Activated CD8-positive, alpha-beta T cell treated with anti-CD3 and anti-CD28 coated beads, Interleukin-2, amount 10 ng/mL, durations not matched to agents 7 days and 5 days (primary cell): ENCODE measurements around the gene ZNRF1. TPM values are rescaled to one million over a fixed set of nuclear protein-coding genes. Genes with fewer than 3 reads are reported as not detected.
A peak's percentile ranks its signal among the peaks of the same experiment; 100 is the strongest.

Experiments used
- ATAC-seq: fragments of 150-1000 bp; cut with Tn5 transposase; one replicate; pipeline ENCODE4 v1.10.0; 2021; ENCODE audit warnings: moderate library complexity
- CTCF ChIA-PET: fragments of 350-600 bp; sonication (Branson Sonifier 250); formaldehyde crosslinking; loops from one replicate; lab custom pipeline; 2021; ENCODE audit warnings: antibody characterized with exemption; lab: Charles Lee
- POLR2A ChIA-PET: fragments of 350-600 bp; sonication (Branson Sonifier 250); formaldehyde crosslinking; loops from one replicate; lab custom pipeline; 2021; ENCODE audit warnings: antibody characterized with exemption; lab: Charles Lee
- DNase-seq: peaks from one replicate; pipeline ENCODE4 v3.0.0-alpha.2; 2020
- H3K27ac Mint-ChIP-seq: one replicate; pipeline ENCODE4 v1.8.0; 2021; ENCODE audit warnings: mild to moderate bottlenecking, mixed read lengths
- H3K27me3 Mint-ChIP-seq: one replicate; pipeline ENCODE4 v1.8.0; 2021; ENCODE audit warnings: low read depth, mixed read lengths
- H3K36me3 Mint-ChIP-seq: one replicate; pipeline ENCODE4 v1.8.0; 2021; ENCODE audit warnings: low read depth, mixed read lengths
- H3K4me1 Mint-ChIP-seq: one replicate; pipeline ENCODE4 v1.8.0; 2021; ENCODE audit warnings: low read depth, mixed read lengths
- H3K4me3 Mint-ChIP-seq: one replicate; pipeline ENCODE4 v1.8.0; 2021; ENCODE audit warnings: mild to moderate bottlenecking, mixed read lengths
- H3K9me3 Mint-ChIP-seq: one replicate; pipeline ENCODE4 v1.8.0; 2022; ENCODE audit warnings: mixed read lengths; ENCODE audit not compliant: insufficient read depth
- total RNA-seq, 2 experiments: library from RNA; stranded (reverse); gene quantifications; one replicate each; pipeline ENCODE4 v1.2.3, GENCODE V29; 2021

ZNRF1 gene
- total RNA-seq, 2 experiments from 2014 or later: 8.5 to 11.1 TPM

DNA sequence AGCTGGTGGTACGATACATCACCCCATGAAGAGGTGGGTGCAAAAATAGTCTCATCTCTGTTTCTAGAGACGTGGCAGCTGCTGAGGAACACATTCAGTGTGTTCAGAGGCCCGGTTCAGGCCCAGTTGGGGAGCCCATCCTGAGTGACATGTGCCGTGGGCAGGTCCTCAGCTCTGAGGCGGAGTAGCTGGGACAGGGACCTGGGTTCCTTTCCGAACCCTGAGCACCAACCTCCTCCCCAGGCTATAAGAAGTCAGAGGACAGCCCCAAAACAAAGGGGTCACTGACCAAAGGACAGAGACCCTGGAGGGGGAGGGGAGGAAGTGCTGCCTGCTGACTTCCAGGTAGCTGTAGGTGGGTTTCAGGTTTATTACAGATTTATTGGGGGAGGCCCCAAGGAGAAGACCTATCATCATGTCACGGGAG lies 112.7 kb downstream of the ZNRF1 start:
- peak; percentile 20 for ATAC-seq
- no peak for DNase-seq
- ChIA-PET POLR2A (interaction anchor here (1.1 to 1.4 kb wide), 5 partner anchors 12 to 298 kb away, joined by 3 to 23 read pairs (median 4); partner anchors contain the start of genes WDR59 and ZNRF1), CTCF (interaction anchor here (0.7 to 9.7 kb wide), 39 partner anchors 8 to 444 kb away, joined by 3 to 205 read pairs (median 5); partner anchors contain the start of genes FA2H, MLKL, WDR59 and ZNRF1)
- Mint-ChIP-seq H3K4me3 (no peak overlapping the region), H3K36me3 (no peaks in the 10 kb centered on the region), H3K27me3 (no peaks in the 10 kb centered on the region), H3K4me1 (peaks cover 52% of the 10 kb centered on the region), H3K27ac (peak overlapping the region; percentile 67), H3K9me3 (no peaks in the 10 kb centered on the region)

DNA sequence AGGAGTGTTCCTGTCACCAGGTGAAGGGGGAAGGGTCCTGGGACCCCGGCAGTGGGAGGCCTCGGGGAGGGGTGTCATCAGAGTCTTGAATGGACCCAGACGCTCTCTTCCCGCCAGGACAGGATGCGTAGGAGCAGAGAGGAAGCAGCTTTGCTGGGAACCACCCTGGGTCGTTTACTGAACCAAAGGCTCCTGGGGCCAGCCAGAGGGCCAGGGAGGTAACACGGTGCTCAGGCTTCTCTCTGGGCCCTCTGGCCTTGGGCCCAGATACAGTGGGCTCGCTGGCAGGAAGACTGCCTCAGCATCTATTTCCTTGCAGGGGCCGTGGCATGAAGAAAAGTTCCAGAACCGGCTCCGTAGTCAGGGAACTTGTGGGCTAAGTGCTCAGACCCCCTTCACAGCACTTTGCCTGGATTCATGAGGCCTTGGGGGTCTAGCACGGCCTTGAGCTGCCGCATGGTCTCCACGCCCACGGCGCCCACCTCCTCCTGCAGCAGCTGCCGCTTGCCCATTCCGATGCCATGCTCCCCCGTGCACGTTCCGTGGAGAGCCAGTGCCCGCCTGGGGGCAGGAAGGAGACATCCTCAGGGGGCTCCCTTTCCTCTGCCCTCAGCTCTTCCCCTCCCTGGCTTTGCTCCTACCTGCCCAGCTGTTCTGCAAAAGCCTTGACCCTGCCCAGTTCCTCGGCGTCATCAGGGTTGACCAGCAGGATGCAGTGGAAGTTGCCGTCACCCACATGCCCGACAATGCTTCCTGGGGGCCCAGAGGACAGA lies 113.3 kb downstream of the ZNRF1 start:
- ChIA-PET POLR2A (interaction anchor here (1.3 to 1.4 kb wide), 3 partner anchors 14 to 299 kb away, joined by 3 to 23 read pairs (median 4); partner anchors contain the start of gene ZNRF1), CTCF (interaction anchor here (1.1 to 9.7 kb wide), 29 partner anchors 8 to 445 kb away, joined by 3 to 205 read pairs (median 6); partner anchors contain the start of genes FA2H, MLKL, WDR59 and ZNRF1)
- DNase-seq (no peak), ATAC-seq (no peak)
- Mint-ChIP-seq H3K27me3 (no peaks in the 10 kb centered on the region), H3K9me3 (no peaks in the 10 kb centered on the region), H3K27ac (no peak overlapping the region), H3K36me3 (no peaks in the 10 kb centered on the region), H3K4me1 (peaks cover 45% of the 10 kb centered on the region), H3K4me3 (no peak overlapping the region)

DNA sequence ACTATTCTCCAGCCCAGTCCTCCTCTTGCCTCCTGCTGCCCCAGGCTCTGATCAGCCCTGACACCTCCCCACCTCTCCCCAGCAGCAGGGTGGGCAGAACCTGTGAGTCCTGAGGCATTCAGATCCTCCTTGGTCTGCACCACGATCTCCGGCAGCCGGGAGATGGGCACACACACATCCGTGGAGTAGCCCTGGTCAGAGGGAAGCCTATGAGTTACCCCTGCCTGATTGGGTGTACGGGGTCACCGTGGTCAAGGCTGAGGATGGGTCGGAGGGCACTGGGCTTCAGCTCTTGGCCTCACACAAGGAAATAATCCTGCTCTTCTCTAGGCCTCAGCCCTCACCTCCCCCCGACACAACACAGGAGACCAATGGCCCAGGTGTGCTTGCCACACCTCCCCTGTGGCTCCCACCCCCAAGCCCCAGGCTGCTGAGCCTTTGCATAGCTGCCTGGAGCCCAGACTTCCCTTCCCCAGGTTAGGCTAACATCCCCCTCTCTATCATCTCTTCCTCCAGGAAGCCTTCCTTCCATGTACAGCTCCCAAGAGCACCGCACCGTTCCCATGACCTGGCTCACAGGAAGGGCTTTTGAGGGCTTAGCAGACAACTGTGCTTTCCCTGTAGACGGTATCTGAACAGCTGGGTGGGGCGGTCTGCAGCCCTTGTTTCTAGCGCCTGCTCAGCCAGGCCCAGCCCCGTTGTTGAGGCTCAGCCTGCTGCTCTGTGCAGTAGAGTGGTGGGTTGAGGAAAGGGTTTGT lies 114.1 kb downstream of the ZNRF1 start:
- Mint-ChIP-seq H3K4me1 (peaks cover 40% of the 10 kb centered on the region), H3K27ac (peak overlapping the region; percentile 66), H3K4me3 (no peak overlapping the region), H3K9me3 (no peaks in the 10 kb centered on the region), H3K27me3 (no peaks in the 10 kb centered on the region), H3K36me3 (no peaks in the 10 kb centered on the region)
- no peak for DNase-seq
- ChIA-PET POLR2A (interaction anchor here (0.8 kb wide), 1 partner anchor 25 kb away, joined by 3 read pairs; no protein-coding TSS in a partner anchor), CTCF (interaction anchor here (1.7 to 9.7 kb wide), 6 partner anchors 13 to 128 kb away, joined by 4 to 205 read pairs (median 51); partner anchors contain the start of genes WDR59 and ZNRF1)
- no peak for ATAC-seq

DNA sequence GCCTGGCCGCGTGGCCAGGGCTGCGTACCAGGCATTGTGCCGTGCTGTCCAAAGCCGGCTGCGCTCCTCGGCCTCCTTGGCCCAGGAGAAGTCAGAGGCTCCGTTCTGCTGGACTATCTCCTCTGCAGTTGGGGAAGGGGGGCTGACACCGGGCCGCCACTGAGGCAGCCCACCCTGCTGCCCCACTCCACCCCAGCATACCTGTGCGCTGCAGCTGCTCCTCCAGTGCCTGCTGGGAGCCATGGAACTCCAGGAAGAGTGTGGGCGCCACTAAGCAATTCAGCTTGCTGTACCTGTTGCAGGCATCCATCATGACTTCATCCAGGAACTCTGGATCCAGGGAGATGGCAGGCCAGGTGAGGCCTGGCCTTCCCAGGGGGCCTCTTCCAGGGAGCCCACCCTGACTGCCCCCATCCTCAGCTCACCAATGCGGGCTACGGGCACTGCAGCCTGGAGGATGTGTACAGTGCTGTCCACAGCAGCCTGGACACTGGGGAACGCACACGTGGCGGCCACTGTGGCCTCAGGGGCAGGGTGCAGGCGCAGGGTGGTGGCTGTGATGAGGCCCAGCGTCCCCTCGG lies 114.8 kb downstream of the ZNRF1 start:
- no peaks in the 10 kb centered on the region for H3K36me3 Mint-ChIP-seq
- H3K27ac Mint-ChIP-seq: no peak overlapping the region
- H3K4me3 Mint-ChIP-seq: no peak overlapping the region
- H3K4me1 Mint-ChIP-seq: peaks cover 34% of the 10 kb centered on the region
- DNase-seq (no peak), ATAC-seq (no peak)
- no peaks in the 10 kb centered on the region for H3K9me3 Mint-ChIP-seq
- CTCF ChIA-PET: interaction anchor here (5.7 to 9.7 kb wide), 2 partner anchors 51 to 118 kb away, joined by 62 to 205 read pairs; partner anchors contain the start of gene ZNRF1
- H3K27me3 Mint-ChIP-seq: no peaks in the 10 kb centered on the region
- POLR2A ChIA-PET: interaction anchor here (0.8 kb wide), 1 partner anchor 26 kb away, joined by 3 read pairs; no protein-coding TSS in a partner anchor

DNA sequence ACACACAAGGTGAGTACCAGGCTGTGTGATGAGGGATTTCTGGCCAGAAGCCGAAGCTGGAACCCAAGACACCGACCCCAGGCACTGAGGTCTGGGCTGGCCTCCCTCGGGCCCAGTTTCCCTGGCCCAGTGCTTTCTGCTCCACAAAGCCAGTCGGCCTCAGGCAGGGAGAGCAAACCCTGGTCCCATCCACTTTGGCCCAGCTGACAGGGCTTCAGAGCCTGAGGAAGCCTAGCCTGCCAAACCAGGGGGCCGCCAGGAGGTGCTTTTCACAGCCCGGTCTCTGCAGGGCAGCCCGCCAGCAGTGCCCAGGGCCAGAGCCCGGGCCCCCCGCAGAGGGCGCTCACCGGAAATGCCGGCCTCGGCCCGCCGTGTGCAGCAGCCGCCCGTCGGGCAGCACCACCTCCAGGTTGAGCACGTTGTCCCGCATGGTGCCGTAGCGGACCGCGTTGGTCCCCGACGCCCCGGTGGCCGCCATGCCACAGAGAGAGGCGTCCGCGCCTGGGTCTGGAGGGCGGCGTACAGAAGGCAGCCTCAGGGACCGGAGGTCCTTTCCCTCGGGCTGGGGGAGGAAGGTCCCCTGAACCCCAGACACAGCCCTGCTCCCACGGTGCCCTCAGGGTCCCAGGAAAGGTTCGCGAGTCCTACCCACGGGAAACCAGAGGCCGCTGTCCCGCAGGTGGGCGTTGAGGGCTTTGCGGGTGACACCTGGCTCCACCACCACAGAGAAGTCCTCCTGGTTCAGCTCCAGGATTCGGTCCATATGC lies 115.5 kb downstream of the ZNRF1 start:
- ATAC-seq (no peak), DNase-seq (no peak)
- H3K27ac Mint-ChIP-seq: no peak overlapping the region
- peaks cover 27% of the 10 kb centered on the region for H3K4me1 Mint-ChIP-seq
- ChIA-PET CTCF (no interaction called here), POLR2A (no interaction called here)
- H3K36me3 Mint-ChIP-seq: no peaks in the 10 kb centered on the region
- H3K9me3 Mint-ChIP-seq: no peaks in the 10 kb centered on the region
- no peak overlapping the region for H3K4me3 Mint-ChIP-seq
- H3K27me3 Mint-ChIP-seq: no peaks in the 10 kb centered on the region

DNA sequence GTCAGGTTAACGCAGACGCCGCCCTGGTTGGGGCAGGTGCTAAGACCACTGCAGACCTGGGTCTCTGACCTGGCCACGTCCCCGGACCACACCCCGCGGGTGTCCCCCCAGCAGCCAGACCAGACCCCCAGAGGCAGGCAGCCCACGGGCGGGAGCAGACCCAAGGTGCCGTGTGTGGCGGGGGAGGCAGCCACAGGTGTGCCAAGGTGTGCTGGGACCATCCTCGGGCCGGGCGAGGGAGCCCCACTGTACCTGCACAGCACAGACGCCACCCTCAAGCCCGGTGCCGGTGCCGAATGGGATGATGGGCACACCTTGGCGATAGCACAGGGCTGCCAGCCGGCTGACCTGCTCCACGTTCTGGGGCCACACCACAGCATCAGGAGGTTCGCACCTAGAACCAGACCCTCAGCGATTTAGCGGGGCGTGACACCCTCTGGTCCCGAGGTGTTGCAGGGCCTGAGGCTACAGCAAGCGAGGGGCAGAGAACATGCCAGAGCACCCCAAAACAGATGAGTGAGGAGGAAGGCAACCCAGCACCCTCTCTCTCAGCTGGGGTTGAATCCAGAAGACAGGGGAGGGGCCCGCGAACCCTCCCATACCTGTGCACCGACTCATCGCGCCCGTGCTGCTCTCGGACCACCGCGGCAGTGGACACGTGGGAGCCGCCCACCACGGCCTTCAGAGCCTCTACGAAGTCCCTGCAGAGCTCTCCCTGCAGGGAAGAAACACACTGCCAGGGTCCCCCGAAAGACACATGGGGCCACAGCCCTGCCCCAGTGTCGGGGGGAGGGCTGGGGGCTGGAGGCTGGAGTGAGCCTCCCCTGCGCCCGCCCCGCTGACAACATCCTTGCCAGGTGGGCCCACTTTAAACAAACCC lies 116.4 kb downstream of the ZNRF1 start:
- Mint-ChIP-seq H3K9me3 (peaks cover 2% of the 10 kb centered on the region), H3K4me3 (no peak overlapping the region), H3K27me3 (no peaks in the 10 kb centered on the region), H3K36me3 (no peaks in the 10 kb centered on the region), H3K27ac (no peak overlapping the region), H3K4me1 (peaks cover 18% of the 10 kb centered on the region)
- no peak for DNase-seq
- ChIA-PET CTCF (interaction anchor here (0.7 kb wide), 1 partner anchor 117 kb away, joined by 3 read pairs; the partner anchor contains the start of gene ZNRF1), POLR2A (no interaction called here)
- ATAC-seq: no peak

DNA sequence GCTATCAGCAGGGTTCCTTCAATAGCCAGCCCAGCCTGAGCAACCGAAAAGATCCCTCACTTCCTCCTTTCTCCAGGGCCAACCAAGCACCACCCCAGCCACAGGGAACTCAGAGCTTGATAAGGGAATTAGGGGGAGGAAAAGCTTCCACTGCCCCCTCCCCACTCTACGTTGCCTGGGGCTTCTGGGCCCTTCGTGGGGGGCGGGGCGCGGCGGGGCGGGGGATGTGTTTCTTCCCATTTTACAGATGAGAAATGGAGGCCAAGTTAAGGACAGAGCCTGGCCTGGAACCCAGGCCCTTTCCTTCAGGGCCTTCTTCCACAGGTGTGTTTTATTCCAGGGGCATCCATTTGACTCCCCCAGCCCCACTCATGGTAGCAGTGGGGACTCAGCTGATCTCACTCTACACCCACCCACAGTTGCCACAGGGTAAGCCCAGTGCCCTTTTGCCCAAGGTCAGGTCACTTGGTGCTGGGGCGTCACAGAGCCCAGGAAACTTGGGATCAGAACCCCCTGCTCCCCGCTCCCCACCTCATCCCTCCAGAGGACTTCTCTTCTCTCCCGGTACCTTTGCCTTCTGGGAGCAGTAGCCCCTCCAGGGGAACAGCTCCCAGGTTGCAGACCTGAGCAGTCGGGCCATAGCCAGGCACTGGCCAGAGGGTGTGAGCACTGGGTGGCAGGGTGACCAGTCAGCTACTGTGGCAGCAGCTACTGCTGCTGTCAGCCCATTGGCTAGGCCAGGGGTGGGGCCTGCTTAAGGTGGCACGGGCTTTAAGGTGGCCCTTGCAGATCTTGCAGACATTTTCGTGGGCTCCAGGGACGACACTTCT lies 117.5 kb downstream of the ZNRF1 start, which contains the start of gene LDHD:
LDHD (minus strand) TSS at position 700 of the 830 bp plus-strand sequence; CDS start at position 640, 60 bp downstream.
- ChIA-PET POLR2A (no interaction called here), CTCF (interaction anchor here (0.7 kb wide), 1 partner anchor 118 kb away, joined by 3 read pairs; the partner anchor contains the start of gene ZNRF1)
- no peaks in the 10 kb centered on the region for H3K27me3 Mint-ChIP-seq
- no peak for ATAC-seq
- no peak within 1 kb of the TSS for H3K4me3 Mint-ChIP-seq
- no peak within 1 kb of the TSS for H3K27ac Mint-ChIP-seq
- no peak for DNase-seq
- H3K4me1 Mint-ChIP-seq: peaks cover 7% of the 10 kb centered on the region
- peaks cover 3% of the 10 kb centered on the region for H3K9me3 Mint-ChIP-seq
- no peaks in the 10 kb centered on the region for H3K36me3 Mint-ChIP-seq

DNA sequence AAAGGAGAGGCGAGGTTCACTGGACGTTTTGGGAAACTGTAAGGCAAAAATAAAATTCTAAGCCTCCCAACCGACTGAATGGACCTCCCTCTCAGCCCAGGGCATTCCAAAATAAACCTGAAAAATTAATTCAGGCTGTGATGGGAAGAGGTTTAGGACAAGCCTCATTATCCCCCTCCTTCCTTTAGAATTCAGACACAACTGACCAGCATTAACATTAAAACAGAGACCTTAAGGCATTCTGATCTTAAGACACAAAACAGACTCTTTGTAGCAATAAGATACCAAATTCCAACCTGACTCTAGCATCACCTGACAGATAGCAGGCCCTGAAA lies 118.1 kb downstream of the ZNRF1 start:
- CTCF ChIA-PET: no interaction called here
- POLR2A ChIA-PET: no interaction called here

DNA sequence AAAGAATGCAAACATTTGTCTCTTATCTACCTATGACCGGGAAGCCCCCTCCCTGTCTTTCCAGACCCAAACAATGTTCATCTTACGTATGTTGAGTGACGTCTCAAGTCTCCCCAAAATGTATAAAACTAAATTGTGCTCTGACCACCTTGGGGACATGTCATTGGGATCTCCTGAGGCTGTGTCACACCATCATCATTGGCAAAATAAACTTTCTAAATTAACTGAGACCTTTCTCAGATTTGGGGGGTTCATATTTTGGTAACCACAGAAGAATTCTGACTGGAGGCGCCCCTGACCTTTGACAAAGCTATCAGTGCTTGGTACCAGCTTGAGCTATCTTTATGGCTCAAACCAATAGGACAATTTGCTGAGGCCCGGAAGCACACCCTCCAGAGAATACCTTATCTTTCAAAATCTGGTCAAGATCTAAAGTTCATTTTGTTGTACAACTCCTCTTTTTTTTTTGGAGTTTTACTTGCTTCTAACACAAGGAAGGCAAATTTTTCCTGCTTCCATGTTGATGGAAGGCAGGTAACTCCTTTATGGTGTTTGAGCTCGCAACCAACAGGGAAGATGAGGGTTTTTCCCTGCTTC lies 120.2 kb downstream of the ZNRF1 start:
- no peaks in the 10 kb centered on the region for H3K36me3 Mint-ChIP-seq
- no peak overlapping the region for H3K27ac Mint-ChIP-seq
- no peaks in the 10 kb centered on the region for H3K4me1 Mint-ChIP-seq
- CTCF ChIA-PET: interaction anchor here (1.0 to 2.1 kb wide), 2 partner anchors 8 to 121 kb away, joined by 3 to 13 read pairs; partner anchors contain the start of gene ZNRF1
- H3K27me3 Mint-ChIP-seq: no peaks in the 10 kb centered on the region
- ATAC-seq (no peak), DNase-seq (no peak)
- H3K9me3 Mint-ChIP-seq: peaks cover 8% of the 10 kb centered on the region
- POLR2A ChIA-PET: no interaction called here
- no peak overlapping the region for H3K4me3 Mint-ChIP-seq

More for the DNA sequence above, 118.1 kb downstream of the ZNRF1 start:
- DNase-seq: no peak
- no peaks in the 10 kb centered on the region for H3K36me3 Mint-ChIP-seq
- H3K9me3 Mint-ChIP-seq: peaks cover 3% of the 10 kb centered on the region
- no peak overlapping the region for H3K4me3 Mint-ChIP-seq
- ATAC-seq: no peak
- H3K27me3 Mint-ChIP-seq: no peaks in the 10 kb centered on the region
- H3K27ac Mint-ChIP-seq: no peak overlapping the region
- H3K4me1 Mint-ChIP-seq: peaks cover 2% of the 10 kb centered on the region
